Small intestine (tissue), 7 donors: ENCODE results near the gene ABCB8. TPM values are rescaled to one million over a fixed set of nuclear protein-coding genes. Genes with fewer than 3 reads are reported as not detected.

ENCODE experiments used
- DNase-seq, 2 donors: peaks; one replicate each; pipeline versions ENCODE4 v3.0.0 to v3.0.0-alpha.2; 2013
- FAIRE-seq: peaks from 2 replicates; lab custom pipeline; 2012; peaks lifted over from hg19 to GRCh38; lab: Jason Lieb, UNC
- H3K27ac ChIP-seq, 3 donors: one replicate each; pipeline ENCODE4 v1.5.1; 2013; ENCODE audit warnings: low read length in 2 of 3, mild to moderate bottlenecking in 2 of 3, control low read depth in 1 of 3, inconsistent platforms in 1 of 3, low read depth in 1 of 3, moderate library complexity in 1 of 3
- H3K27me3 ChIP-seq, 3 donors: one replicate each; pipeline ENCODE4 v1.6.1; 2013; ENCODE audit warnings: low read length in 3 of 3, inconsistent platforms in 1 of 3; ENCODE audit not compliant: control insufficient read depth in 3 of 3, insufficient read depth in 3 of 3
- H3K36me3 ChIP-seq, 3 donors: one replicate each; pipeline ENCODE4 v1.6.1; 2013; ENCODE audit warnings: low read length in 3 of 3, inconsistent platforms in 1 of 3, low read depth in 1 of 3, mild to moderate bottlenecking in 1 of 3, moderate library complexity in 1 of 3; ENCODE audit not compliant: control insufficient read depth in 3 of 3, insufficient read depth in 2 of 3
- H3K4me1 ChIP-seq, 3 donors: one replicate each; pipeline ENCODE4 v1.6.1; 2013; ENCODE audit warnings: low read length in 2 of 3, inconsistent platforms in 1 of 3, low read depth in 1 of 3, mild to moderate bottlenecking in 1 of 3, moderate library complexity in 1 of 3; ENCODE audit not compliant: control insufficient read depth in 3 of 3, insufficient read depth in 2 of 3
- H3K4me3 ChIP-seq, 3 donors: one replicate each; pipeline ENCODE4 v1.5.1; 2013; ENCODE audit warnings: low read length in 3 of 3, control low read depth in 1 of 3, inconsistent platforms in 1 of 3, low read depth in 1 of 3, mild to moderate bottlenecking in 1 of 3, moderate library complexity in 1 of 3
- H3K9me3 ChIP-seq, 2 donors: one replicate each; pipeline ENCODE4 v1.6.1; 2013; ENCODE audit warnings: low read depth in 1 of 2, low read length in 1 of 2; ENCODE audit not compliant: control insufficient read depth in 2 of 2, insufficient read depth in 1 of 2
- WGBS, 3 donors: extraction: QIAGEN DNeasy Blood & Tissue Kit; methylation state at CpG; one replicate each; pipeline ENCODE4 v1.1.7; 2013; 5-methylcytosine and 5-hydroxymethylcytosine counted together
- polyA plus RNA-seq, 4 donors: library from polyadenylated mRNA; stranded (reverse) in 3 of 4; unstranded in 1 of 4; fragments of 200-250 nt in 3 of 4; fragments of 120-200 nt in 1 of 4; gene quantifications; one replicate each; pipeline versions ENCODE4 v1.2.1 to v1.2.3, GENCODE V29; 2013
- donor health status: healthy with polysubstance abuse.
- donor health status: control.
- donor health status: control.
- donor health status: Bipolar disorder and iron deficiency.
- donor health status: healthy.

The ABCB8 gene
- polyA plus RNA-seq, 4 donors, result 15.4 to 29.9 (median 16.2) TPM

DNA sequence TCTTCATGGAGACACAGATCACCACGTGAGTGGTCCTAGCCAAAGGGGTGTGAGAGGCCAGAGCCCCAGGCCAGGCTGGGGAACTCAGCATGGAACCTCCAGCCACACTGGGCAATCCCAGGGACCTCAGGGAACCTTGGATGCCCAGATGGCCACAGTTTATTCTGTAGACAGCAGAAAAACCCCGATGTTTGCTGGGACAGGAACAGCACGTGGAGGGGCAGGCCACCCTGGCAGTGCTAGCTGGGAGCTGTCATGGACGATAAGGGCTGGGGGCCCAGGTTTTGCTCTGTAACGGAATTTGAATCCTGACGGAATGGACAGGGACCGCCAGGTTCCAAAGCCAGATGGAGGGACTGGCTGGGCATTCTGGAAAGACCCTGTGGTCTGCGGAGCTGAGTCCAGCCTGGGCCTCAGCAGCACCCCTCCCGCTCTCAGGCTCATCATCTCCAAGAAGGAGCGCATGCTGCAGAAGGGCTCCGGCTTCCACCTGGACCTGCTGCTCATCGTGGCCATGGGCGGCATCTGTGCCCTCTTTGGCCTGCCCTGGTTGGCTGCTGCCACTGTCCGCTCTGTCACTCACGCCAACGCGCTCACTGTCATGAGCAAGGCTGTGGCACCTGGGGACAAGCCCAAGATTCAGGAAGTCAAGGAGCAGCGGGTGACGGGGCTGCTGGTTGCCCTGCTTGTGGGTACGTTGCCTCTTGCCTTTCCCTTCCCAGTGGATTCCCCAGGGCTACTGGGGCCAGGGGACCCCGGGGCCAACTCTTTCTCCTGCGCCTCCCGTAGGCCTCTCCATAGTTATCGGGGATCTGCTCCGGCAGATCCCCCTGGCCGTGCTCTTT is 46.8 kb downstream of the ABCB8 start:
- WGBS, 3 donors, result 91 to 93% (median 92%) methylated on average over 26 of the region's 26 CpGs
- H3K36me3 ChIP-seq, result peaks cover 9 to 95% (median 20%) of the 10 kb centered on the region in 3 donors
- FAIRE-seq, result no peak

DNA sequence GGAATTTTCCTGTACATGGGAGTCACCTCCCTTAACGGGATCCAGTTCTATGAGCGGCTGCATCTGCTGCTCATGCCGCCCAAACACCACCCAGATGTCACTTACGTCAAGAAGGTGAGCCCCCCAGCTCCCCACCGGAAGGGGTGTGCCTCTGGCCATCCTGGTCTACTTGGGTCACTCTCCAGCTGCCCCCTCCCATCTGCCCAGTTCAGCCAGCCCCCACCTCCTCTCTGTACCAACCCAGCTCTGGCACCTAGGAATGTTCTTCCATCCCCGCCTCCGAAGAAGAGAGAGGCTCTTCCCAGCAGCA is 47.4 kb downstream of the ABCB8 start:
- 82 to 88% (median 84%) methylated on average over 6 to 7 of the region's 7 CpGs for WGBS, 3 donors
- FAIRE-seq, result no peak

More for the DNA sequence above, 46.8 kb downstream of the ABCB8 start:
- H3K9me3 ChIP-seq, result no peaks in the 10 kb centered on the region
- no peaks in the 10 kb centered on the region for H3K27me3 ChIP-seq
- H3K27ac ChIP-seq, result no peak overlapping the region
- H3K4me3 ChIP-seq, result no peak overlapping the region
- DNase-seq, result no peak
- peaks cover 3 to 24% (median 6%) of the 10 kb centered on the region in 3 donors for H3K4me1 ChIP-seq

DNA sequence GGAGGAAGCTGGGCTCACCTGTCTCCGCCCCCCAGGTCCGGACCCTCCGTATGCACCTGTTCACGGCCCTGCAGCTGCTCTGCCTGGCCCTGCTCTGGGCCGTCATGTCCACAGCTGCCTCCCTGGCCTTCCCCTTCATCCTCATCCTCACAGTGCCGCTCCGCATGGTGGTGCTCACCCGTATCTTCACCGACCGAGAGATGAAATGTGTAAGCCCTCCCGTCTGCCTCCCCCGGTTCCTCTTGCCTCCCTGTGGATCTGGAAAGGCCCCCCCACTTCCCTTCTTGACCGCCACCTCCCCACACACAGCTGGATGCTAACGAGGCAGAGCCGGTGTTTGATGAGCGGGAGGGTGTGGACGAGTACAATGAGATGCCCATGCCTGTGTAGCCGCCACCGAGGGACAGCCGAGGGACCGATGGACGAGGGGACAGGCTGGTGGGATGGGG is 47.8 kb downstream of the ABCB8 start:
- 82 to 87% (median 84%) methylated on average over 22 of the region's 22 CpGs for WGBS, 3 donors
- no peaks in the 10 kb centered on the region for H3K9me3 ChIP-seq
- peaks cover 3 to 26% (median 6%) of the 10 kb centered on the region in 3 donors for H3K4me1 ChIP-seq
- FAIRE-seq (no peak), DNase-seq (no peak)
- H3K36me3 ChIP-seq, result peaks cover 9 to 86% (median 20%) of the 10 kb centered on the region in 3 donors
- H3K27me3 ChIP-seq, result no peaks in the 10 kb centered on the region
- no peak overlapping the region for H3K4me3 ChIP-seq
- no peak overlapping the region for H3K27ac ChIP-seq

More for the DNA sequence above, 47.4 kb downstream of the ABCB8 start:
- H3K4me3 ChIP-seq, result no peak overlapping the region
- no peak for DNase-seq
- H3K27ac ChIP-seq, result no peak overlapping the region
- H3K4me1 ChIP-seq, result peaks cover 3 to 24% (median 6%) of the 10 kb centered on the region in 3 donors
- H3K36me3 ChIP-seq, result peaks cover 9 to 90% (median 20%) of the 10 kb centered on the region in 3 donors
- H3K9me3 ChIP-seq, result no peaks in the 10 kb centered on the region
- no peaks in the 10 kb centered on the region for H3K27me3 ChIP-seq

DNA sequence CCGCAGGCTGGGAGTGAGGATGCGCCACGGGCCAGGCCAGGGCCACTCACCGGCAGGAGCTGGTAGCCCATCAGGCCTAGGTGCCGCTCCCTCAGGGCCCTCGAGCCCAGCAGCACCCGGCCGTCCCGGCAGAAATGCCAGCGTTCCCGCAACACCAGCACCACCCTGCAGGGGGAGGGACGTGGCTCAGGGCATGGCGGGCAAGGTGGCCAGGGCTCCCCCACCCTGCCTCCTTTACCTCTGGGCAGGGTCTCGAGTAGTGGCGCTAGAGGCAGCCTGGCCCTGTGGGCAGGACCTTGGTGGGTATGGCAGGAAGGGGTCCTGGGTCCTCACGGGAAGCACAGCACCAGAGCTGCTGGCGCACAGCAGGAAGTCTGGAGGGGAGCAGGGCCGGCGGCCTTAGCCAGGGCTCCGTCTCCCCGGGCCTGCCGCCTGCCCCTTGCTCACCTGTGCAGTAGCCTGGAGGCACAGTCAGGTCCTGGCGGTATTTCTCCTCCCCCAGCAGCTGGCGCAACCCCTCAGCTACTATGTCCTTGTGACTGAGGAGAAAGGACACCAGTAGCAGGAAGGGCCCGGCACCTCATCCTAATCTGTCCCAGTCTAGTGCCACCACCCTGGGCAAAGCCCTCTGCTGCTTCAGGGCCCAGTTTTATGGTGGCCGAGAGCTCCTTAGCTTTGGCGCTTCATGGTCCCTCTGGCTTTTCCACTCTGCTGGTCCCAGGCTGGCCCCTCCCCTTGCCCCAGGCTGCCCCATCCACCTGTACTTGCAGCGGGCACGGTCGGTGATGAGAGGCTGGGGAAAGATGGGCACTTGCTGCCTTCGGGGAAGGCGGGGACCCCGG is 48.8 kb downstream of the ABCB8 start:
- peaks cover 3 to 34% (median 7%) of the 10 kb centered on the region in 3 donors for H3K4me1 ChIP-seq
- H3K4me3 ChIP-seq, result no peak overlapping the region
- WGBS, 3 donors, result 75 to 77% (median 77%) methylated on average over 30 to 33 of the region's 33 CpGs
- DNase-seq (no peak), FAIRE-seq (no peak)
- H3K27me3 ChIP-seq, result no peaks in the 10 kb centered on the region
- H3K27ac ChIP-seq, result peak overlapping the region in 1 of 3 donors; percentile 47
- no peaks in the 10 kb centered on the region for H3K9me3 ChIP-seq
- H3K36me3 ChIP-seq, result peaks cover 9 to 82% (median 14%) of the 10 kb centered on the region in 3 donors

DNA sequence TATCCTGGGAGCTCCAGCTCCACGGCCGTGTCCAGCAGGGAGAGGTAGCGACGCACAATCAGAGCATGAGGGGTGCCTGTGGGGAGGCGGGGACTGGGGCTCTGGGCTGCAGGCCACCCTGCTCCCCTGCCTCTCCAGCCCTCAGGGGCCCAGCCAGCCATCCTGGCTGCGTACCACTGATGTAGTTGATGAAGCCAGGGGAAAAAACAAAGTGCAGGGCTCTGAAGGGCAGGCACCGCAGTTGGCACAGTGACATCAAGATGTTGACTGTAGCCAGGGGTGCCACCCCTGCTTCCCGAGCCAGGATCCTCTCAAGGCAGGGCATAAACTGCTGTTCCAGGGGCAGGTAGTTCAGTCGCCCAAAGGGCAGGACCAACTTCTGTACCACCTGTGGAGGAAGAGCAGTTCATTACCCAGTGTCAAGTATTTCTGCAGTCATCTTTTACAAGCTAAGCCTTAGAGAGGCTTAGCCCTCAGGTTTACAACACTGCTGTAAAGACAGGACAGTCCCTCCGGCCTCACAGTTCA is 49.5 kb downstream of the ABCB8 start:
- peaks cover 9 to 75% (median 13%) of the 10 kb centered on the region in 3 donors for H3K36me3 ChIP-seq
- H3K27me3 ChIP-seq, result no peaks in the 10 kb centered on the region
- FAIRE-seq (no peak), DNase-seq (no peak)
- H3K4me1 ChIP-seq, result peaks cover 3 to 41% (median 12%) of the 10 kb centered on the region in 3 donors
- H3K4me3 ChIP-seq, result no peak overlapping the region
- H3K27ac ChIP-seq, result peak overlapping the region in 1 of 3 donors; percentile 47
- 65 to 72% (median 67%) methylated on average over 9 to 10 of the region's 10 CpGs for WGBS, 3 donors
- no peaks in the 10 kb centered on the region for H3K9me3 ChIP-seq

DNA sequence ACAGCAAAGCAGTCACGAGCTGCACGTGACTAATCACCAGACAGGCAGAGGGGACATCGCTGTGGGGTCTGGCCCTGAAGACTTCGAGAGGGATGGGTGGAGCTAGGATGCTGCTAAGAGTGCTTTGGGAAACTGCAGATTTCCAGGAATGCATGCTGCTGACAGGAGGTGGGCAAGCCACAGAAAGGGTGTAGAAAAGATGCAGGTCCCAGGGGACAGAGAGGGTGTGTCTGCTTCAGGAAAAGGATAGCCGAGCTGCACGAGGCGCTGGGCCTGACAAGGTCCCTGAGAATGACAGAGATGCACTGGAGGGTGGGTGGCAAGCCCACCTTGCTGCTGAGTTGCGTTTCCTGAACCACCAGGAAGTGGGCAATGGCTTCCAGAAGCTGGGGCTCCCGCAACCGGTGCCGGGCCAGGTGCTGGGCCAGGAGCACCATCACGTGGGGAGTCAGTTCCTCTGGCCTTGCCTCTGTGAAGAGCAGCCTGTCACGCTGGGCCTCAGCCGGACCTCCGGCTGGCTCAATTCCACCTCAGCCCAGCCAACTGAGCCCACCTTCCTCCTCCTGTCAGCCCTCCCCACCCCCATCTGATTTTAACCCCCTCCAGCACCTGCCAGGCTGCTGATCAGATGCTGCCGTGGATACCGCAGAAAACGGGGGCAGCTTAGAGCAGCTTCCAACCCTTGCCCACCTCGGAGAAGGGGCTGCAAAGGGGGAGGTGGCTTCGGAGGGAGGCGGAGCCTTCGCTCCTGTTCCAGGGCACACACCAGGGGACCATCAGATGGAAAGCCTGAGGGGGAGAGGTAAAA is 50.2 kb downstream of the ABCB8 start:
- WGBS, 3 donors, result 53 to 66% (median 56%) methylated on average over 18 to 22 of the region's 22 CpGs
- Histone ChIP-seq H3K27me3 (no peaks in the 10 kb centered on the region), H3K36me3 (peaks cover 9 to 69% (median 11%) of the 10 kb centered on the region in 3 donors), H3K4me1 (peaks cover 3 to 42% (median 12%) of the 10 kb centered on the region in 3 donors), H3K9me3 (no peaks in the 10 kb centered on the region), H3K27ac (peak overlapping the region in 1 of 3 donors; percentile 53), H3K4me3 (no peak overlapping the region)
- no peak for FAIRE-seq
- DNase-seq, result peak in 1 of 2 donors; percentile 83

DNA sequence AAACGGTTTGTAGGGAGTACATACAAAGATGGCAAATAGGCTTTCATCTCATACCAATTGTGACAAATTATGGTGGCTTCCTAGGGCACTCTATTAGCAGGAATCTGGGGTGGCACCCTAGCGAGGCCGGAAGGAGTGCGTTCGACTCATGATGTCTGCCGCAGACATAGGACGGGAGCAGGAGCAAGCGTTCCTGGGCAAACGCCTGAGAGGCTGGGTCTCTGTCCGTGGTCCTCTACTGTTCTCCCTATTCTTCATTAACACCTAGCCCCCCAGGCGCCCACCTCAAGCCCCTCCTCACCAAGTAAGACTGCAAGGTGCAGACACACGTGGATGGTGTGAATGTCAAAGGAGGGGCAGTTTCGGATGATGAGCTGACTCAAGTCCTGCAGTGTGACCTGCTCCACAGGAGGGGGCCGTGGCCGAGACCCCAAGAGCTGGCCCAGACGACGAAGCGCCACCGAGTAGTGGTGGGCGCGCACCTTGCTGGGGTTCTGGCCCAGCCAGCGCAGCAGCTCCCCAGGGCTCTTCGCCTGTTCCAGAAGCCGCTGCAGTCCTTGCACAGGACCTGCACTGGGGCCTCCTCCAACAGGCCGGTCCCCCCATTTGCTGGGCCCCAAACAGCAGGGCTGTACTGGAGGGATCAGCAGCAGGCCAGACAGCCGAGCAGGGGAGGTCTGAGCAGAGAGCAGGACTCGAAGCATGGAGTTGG is 51.1 kb downstream of the ABCB8 start:
- Histone ChIP-seq H3K4me1 (peaks cover 3 to 49% (median 12%) of the 10 kb centered on the region in 3 donors), H3K27me3 (no peaks in the 10 kb centered on the region), H3K4me3 (peak overlapping the region in 2 of 3 donors; percentile 69 to 73), H3K27ac (peak overlapping the region in 2 of 3 donors; percentile 84 to 86), H3K9me3 (no peaks in the 10 kb centered on the region), H3K36me3 (peaks cover 8 to 59% (median 9%) of the 10 kb centered on the region in 3 donors)
- DNase-seq (no peak), FAIRE-seq (no peak)
- WGBS, 3 donors, result 78 to 83% (median 83%) methylated on average over 27 of the region's 27 CpGs
